Measurements from ENCODE around the gene FAM81A.
"Not testable (repeated sequence)": the region's sequence is repeated elsewhere in the genome, so short reads cannot be mapped to it uniquely, and the experiment has no call there.

FAM81A gene

DNA sequence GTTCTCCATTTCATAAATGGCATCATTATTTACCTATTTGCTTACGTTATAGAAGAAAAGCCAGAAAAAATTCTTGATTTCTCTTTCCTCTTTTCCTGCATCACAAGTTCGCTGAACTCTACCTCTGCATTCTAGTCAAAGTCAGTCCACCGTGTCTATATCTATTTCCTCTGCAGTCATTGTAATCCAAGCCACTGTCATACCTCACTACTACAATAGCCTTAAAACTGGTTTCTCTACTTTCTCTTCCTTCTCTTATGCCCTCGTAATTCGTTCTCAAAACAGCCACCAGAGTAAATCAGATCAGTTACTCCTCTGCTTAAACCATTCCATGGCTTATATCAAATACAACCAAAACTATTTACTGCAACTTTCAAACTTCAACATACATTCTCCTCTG is 13.4 kb upstream of the FAM81A start:
- DNase-seq (ENCODE audit: low read depth, low spot score) = no peak

DNA sequence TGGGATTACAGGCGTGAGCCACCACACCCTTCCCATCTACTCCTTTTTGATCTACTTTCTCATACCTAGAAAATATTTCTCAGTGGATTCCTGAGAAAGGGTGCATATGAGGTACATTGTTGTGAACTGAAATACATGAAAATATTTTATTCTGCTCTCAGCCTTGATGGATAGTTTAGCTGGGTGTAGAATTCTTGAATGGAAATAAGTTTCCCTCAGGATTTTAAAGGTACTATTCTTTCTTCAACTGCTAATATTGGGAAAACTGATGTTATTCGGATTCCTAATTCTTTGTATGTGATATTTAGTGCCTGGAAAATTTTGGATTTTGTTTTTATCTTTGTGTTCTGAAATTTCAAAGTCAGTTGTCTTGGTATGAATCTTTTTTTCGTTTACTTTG is 9.1 kb upstream of the FAM81A start:
- DNase-seq (ENCODE audit: low read depth, low spot score) = not testable (repeated sequence)

DNA sequence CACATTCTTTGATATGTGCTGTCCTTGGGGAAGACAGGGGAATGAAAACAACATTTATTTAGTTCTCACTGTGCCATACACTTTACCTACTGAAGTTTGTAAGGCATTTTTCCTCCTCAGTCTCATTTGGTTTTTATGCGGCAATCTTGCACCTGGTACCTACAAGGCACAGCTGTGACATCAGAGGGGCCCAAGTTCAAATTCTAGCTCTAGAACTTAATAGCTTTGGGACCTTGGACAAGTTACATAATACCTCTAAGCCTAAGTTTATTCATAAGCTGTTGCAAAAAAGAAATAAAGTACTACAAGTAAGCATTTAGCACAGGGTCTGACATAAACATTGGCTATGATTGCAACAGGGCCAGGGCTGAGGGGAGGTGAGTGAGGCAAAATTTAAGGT is 5.6 kb upstream of the FAM81A start:
- no peak for DNase-seq (ENCODE audit: low read depth, low spot score)

DNA sequence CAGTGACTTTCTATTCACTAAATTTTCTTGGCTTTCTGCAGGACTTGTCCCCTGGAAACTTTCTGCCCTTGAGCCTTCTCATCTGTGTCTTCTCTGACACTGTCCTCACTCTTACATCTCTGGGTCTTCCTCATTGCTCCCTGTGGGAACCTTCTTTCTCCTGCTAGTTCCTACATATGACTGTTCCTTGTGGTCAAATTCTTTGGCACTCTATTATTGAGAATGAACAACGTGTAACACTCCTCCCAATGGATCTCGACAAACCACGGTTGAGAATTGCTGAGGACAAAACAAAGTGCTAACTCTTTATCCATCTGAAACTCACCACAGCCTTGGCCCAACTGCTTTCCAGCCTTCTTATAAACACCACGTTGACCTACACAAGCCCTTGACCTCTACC is 3.5 kb upstream of the FAM81A start:
- DNase-seq (ENCODE audit: low read depth, low spot score) = no peak

DNA sequence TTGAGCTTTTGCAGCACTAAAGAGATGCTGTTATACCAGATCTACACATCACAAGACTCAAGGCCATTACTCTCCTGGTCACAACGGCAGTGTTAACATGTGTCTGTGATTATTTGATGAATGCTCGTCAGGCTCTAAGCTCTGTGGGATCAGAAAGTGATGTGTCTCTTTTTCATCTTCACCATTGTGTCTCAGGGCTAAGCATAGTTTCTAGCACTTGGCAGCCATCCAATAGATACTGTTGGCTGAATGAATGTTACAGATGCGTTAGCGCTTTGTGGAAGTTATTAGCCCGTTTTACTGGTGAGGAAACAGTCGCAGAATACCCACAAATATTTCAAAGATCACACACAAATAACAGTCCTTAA is 1.2 kb upstream of the FAM81A start:
- no peak for DNase-seq (ENCODE audit: low read depth, low spot score)

DNA sequence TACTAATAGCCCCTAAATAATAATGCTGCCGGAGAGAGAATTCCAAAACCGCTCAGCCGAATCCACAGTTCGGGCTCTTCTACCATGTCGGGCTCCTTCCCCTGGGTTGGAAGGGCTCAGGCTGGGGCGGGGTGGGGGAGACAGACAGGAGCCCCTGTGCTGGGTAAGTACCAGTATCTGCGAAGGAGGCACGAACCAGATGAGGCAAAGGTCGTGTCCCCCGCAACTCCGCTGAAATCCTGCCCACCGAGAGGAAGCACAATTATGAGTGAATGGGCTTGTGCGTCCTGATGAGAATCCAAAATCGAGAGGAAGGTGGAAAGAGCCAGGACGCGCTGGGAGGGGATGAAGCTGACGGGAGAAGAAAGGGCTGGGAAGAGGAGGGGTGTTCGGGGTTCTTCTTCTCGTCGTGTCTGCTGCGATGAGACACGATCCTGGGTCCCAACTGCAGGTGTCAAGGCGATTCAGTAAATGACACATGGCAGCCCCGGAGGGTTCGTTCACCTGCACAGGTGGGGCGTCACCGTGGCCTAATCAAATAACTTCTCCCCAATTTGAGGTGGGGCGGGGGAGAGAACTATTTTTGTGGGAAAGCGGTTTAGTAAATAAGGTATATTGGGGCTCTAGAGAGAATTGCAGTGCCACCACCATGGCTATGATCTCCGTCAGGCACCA is 707 bp upstream of the FAM81A start:
- DNase-seq (ENCODE audit: low read depth, low spot score) = no peak

DNA sequence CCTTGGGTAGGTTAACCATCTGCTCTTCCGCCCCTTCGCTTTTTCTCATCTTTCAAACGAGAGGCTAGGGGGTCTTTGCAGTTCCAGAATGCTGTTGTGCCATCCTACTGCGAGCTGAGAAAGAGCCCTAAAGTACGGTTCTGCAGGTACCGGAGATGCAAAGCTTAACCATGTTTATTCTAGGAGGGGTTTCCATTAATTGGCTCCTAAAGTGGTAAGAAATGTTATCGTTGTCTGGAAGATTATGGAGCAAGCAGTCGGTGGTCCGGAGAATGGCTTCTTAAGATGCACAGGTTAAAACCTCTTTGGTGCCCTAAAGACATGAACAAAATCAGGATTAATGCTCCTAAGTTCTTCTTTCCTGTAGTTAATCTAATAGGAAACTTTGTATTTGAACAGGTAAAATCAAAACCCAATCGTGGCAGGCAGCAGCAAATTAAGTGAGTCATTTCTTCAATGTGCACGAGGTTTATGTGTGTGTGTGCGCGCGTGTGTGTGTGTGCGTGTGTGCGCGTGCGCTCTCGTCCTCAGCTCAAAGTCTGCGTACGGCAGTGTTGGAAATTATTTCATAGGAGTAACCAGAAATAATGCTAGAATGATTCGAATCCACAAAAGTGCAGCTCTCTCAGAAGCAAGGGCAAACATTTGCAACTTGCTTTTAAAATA is 772 bp downstream of the FAM81A start:
- no peak for DNase-seq (ENCODE audit: low read depth, low spot score)

DNA sequence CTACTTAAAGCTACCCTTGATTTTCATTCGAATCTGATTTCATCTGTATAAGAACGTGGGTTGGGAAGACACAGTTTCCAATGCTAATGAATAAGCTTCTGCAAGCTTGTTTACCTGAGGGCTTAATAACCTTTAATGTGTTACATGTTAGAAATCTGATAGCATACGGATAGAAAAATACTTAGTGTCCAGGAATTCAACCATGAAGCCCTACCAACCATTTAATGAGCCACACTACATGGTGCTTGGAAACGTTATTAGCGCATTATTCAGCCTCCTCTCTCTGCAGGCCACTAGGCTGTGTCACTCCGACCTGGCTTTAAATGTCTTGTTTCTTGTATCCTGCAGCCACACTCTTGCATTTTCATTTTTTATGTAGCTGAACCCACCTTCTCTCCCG is 1.6 kb downstream of the FAM81A start:
- DNase-seq (ENCODE audit: low read depth, low spot score) = no peak

DNA sequence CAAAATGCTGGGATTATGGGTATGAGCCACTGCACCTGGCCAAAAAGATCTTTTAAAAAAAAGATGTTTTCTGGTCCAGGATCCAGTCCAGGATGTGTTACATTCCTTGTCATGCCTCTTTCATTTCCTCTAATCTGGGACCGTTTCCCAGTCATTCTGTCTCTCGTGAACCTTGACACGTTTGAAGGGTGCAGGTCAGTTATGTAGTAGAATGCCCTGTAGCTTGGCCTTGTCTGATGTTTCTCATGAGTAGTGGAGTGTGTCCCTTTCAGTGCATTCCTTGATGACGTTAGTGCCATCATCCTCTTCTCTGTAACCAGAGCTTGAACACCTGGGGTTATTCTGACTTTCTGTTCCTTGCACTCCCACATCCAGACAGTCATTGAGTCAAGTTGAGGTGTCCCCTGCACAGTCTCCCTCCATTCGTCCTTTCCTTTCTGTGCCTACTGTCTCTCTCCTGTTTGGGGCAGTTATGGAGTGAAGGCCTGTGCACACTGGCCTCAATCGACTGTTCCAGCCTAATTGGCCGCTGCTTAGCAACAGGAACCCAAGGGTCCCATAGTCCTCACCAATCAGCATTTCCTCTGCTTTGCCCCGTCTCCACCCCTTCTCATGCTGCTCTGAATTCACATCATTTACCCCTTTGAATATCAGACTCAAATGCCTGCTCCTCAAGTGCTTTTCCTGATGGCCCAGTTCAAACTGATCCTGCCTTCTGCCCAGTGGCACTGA is 5.5 kb downstream of the FAM81A start:
- DNase-seq (ENCODE audit: low read depth, low spot score) = no peak

DNA sequence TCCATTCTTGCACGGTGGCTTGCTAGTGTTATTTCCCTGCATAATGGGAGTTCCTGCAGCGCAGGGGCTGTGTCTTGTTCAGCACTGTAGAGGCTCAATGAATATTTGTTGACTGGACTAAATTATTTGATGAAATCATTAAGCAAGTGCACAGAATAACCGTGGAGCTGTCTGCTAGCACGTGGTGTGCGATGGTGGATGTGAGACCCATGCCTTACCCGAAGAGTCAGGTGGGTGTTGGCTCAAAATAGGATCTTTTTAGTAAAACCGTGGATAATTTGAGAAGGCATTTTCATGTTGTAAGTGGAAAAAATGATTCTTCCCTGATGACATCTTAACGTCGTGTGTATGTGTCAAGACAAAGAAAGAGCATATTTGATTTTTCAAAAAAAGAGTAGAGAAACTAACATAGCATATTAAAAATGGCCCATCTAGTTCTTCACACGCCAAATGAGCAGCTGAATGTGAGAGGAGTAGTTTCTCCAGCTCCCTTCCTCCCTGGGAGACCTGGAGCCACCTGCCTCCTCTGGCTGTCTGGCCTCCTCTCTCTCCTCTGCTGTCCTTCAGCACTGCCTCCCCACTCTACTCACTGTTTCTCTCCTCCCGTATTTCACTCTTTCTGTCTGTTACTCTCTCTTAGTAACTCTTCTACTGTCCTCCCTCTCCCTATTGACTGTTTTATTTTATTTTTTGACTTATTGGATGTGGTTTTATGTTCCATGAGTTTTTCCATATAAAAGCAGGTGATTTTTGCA is 6.3 kb downstream of the FAM81A start:
- no peak for DNase-seq (ENCODE audit: low read depth, low spot score)

DNA sequence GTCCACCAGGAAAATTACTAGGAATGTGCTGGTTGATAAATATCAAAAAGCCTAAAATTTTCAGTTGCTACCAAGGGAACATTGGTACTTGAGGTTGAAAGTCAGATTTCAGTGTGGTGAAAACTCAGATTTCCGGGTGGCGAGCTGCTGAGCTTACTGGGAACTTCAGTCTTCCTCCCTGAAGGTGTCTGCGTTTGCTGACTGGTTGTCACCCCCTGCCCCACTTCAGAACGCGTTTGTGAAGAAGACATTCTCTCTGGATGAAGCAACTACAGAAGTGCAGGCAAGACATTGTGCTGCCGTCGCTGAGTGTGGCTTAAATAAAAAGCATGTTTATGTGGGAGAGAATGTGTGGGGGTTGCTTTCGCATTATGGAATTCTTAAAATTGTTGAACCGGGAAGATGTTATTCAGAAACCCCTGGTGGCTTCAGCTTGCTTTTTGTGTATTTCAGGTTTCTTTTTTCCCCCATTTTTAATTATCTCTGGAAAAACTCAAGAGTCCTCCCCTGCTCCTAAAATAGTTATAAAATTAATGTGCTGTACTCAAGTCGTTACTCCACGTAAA is 7.1 kb downstream of the FAM81A start:
- DNase-seq (ENCODE audit: low read depth, low spot score) = no peak

DNA sequence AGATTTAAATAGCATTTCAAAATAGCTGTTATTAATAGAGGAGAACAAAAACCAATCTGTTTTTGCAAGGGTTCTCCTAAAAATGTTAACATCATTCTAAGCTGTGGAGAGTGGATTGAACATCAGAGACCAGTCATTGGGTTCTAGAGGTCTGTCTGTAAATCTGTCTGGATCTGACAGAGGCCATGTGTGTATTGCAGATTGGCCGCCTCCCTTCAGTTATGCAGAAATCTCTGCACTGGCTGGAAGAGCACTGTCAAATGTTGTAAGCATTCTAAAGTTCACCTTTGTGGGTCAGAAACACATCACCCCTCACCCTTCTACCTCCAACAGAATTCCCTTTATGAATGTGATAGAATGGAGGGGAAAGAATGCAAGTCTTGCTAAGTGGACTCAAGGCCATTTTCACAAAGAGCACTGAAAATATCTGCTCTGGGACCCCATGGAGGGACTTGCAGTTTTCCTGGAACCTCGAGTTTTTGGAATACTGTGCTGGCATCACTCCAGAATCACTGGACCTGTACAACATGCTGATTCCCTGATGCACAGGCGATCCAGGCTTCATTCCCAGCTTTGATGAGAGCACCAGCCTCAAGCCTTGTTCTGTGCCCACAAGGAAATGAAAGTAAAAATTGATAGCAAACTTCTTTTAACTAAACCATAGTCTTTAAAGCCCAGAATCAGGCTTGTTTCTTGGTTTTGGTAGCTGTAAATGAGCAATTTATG is 8.4 kb downstream of the FAM81A start:
- DNase-seq (ENCODE audit: low read depth, low spot score) = no peak

DNA sequence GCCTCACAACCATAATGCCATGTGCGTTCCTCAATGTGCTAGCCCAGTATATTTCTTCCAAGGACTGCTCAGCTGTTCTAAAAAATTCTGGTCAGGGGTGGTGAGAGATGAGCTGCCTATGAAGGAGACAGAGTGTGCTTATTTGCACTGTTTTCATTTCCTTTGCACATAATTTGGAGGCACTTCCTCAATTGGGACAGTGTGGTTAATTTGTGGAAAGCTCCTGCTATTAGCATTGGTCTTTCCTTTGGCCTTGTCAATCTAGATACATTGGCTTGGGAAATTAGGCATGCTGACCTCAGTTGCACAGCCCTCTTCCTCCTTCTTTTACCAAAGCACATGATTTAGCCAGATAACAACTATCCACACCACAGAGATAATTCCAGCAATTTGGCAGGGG is 9.4 kb downstream of the FAM81A start:
- no peak for DNase-seq (ENCODE audit: low read depth, low spot score)

DNA sequence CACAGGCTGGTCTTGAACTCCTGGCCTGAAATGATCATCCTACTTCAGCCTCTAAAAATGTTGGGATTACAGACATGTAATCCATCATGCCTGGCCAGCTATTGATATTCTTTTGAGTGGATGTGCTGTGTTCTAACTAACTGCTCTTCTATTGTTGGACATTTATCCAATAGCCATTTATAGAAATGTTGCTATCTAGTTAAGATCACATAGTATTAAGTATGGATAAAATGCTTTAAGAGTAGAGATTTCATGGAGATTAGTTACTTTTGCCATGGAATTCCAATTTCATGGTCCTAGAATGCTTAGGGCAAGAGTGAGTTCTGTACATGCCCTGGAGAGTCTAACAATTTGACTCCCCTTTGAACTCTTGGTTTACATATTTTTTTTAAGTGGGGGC is 10.9 kb downstream of the FAM81A start:
- no peak for DNase-seq (ENCODE audit: low read depth, low spot score)

DNA sequence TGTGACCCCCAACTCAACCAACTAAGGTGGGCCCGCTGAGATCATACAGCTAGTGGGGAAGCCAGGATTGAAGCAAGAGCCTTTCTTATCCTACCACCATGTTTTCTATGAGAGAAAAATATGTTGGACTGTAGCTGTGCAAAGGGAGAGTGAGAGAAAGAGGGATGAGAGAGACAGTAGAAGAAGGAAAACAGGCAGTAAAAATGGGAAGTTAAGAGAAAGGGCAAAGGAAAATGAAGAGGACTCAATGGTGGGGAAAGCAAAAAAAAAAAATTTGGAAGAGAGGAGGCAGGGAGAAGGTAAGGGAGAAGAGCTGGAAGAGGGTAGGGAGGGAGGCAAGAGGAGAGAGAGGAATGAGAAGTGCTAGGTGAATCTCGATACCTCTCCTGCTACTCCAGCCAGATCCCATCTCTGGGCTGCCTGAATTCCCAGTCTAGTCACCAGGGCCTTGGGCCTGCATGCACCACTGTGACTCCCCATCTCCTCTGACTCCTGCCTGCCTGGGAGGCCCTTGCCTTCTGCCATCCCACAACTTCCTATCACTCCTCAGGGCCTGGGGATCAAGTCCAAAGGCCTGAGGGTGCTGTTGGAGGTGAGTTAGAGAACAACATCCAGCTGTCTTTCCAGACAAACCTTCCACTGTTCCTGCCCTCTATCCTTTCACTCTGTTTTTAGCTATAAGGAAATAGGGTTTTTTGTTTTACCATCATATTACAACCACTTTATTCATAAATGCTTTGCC is 15.7 kb downstream of the FAM81A start:
- no peak for DNase-seq (ENCODE audit: low read depth, low spot score)

DNA sequence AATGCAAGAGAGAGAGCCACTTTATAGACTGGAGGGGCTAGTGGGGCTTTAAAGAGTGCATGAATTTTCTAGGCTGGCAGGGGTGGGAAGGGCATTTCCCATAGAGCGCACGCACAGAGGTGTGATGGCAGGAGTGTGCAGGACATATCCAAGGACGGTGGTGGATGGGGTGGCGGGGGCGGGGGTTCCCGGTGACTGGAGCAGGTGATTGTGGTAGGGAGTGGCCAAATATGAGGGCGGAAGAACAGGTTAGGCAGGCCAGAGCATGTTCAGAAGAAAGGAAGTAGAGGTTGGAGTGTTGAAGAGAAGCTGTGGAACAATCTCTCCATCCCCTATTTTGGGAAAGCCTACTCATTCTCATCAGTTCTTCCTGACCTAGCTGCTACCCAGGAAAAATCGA is 18.1 kb downstream of the FAM81A start:
- DNase-seq (ENCODE audit: low read depth, low spot score) = no peak

DNA sequence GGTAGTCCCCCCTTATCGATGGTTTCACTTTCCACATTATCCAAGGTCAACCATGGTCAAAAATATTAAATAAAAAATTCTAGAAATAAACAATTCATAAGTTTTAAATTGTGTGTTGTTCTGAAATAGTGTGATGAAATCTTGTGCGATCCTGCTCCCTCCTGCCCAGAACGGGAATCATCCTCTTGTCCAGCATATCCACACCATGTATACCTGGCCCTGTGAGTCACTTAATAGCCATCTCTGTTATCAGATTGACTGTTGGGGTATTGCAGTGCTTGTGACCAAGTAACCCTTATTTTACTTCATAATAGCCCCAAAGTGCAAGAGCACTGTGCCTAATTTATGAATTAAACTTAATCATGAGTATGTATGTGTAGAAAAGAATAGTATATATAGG is 19.1 kb downstream of the FAM81A start:
- no peak for DNase-seq (ENCODE audit: low read depth, low spot score)

DNA sequence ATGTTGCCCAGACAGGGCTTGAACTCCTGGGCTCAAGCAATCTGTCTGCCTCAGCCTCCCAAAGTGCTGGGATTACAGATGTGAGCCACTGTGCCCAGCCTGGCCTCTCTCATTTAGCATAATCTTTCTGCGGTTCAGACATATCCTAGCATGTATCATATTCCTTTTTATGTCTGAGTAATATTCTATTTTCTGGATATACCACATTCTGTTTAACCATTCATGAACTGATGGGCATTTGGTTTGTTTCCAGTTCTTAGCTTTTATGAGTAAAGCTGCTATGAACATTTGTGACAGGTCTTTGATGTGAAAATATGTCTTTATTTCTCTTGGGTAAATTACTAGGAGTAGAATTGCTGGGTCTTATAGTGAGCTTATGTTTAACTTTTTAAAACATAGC is 23.5 kb downstream of the FAM81A start:
- DNase-seq (ENCODE audit: low read depth, low spot score) = no peak

DNA sequence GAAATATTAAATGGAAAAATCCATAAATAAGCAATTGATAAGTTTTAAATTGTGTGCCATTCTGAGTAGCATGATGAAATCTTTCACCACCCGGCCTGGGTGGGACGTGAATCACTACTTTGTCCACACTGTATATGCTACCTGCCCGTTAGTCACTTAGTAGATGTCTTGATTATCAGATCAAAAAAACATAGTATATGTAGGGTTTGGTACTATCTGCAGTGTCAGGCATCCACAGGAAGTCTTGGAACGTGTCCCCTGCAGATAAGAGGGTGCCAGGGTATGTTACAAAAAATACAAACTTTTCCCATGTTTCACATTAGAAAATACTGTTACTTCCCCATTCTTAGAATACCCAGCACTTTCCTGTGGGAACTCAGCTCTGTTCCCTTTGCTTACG is 35.2 kb downstream of the FAM81A start:
- no peak for DNase-seq (ENCODE audit: low read depth, low spot score)

DNA sequence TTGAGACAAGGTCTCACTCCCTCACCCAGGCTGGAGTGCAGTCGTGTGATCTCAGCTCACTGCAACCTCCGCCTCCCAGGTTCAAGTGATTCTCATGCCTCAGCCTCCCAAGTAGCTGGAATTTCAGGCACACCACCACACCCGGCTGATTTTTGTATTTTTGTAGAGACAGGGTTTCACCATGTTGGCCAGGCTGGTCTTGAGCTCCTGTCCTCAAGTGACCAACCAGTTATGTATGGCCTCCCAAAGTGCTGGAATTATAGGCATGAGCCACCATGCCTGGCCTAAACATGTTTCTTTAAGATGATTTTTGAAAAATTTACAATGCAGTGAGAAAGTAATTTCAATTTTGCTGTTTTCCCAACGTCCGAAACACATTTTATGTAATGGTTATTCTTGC is 37.2 kb downstream of the FAM81A start:
- DNase-seq (ENCODE audit: low read depth, low spot score) = not testable (repeated sequence)

DNA sequence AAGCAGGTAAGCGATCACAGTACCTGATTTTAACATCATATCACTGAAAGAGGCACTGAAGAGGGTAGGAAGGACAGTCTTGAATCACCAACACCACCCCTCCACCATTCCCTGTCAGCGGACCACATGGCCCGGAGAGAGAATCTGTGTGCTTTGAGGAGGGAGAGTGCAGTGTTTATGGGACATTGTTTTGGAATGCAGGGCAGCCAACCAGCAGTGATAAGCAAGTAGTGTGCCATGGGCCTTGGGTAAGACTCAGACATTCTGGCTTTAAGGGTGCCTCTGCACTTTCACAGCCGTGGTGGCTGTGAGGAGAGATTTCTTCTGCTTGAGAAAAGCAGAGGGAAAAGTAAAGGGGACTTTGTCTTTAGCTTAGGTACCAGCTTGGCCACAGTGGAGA is 46.4 kb downstream of the FAM81A start:
- no peak for DNase-seq (ENCODE audit: low read depth, low spot score)
